22Rv1 (cell line): ENCODE data around the gene CREB5.

Experiments
- CTCF ChIP-seq: fragments of 450-650 bp; IDR thresholded peaks from 2 replicates; pipeline ENCODE4 v1.5.1; 2017; ENCODE audit warnings: mild to moderate bottlenecking
- ZFX ChIP-seq: fragments of 450-650 bp; IDR thresholded peaks from 2 replicates; pipeline ENCODE4 v1.6.1; 2017; ENCODE audit warnings: antibody characterized with exemption, borderline replicate concordance

- TF ChIP-seq CTCF (no peak), ZFX (no peak)
Measured at GRCh38 chr7:28837216-28837615, 424.9 kb downstream of the CREB5 start.
